HepG2 (cell line): ENCODE measurements around the gene MASP2. TPM values are rescaled to one million over a fixed set of nuclear protein-coding genes. Genes with fewer than 3 reads are reported as not detected.

ENCODE experiments used
- GATA4 ChIP-seq: sonication (generic); IDR thresholded peaks from 2 replicates; pipeline ENCODE4 v1.6.1; 2016; ENCODE audit warnings: antibody characterized with exemption, low read depth, borderline replicate concordance
- MEIS2 ChIP-seq: sonication (generic); formaldehyde crosslinking; IDR thresholded peaks from 2 replicates; pipeline ENCODE4 v1.9.0; 2021; ENCODE audit warnings: mild to moderate bottlenecking, missing genetic modification reagents
- PHB2 ChIP-seq: fragments of 450-650 bp; IDR thresholded peaks from 2 replicates; pipeline ENCODE4 v1.6.1; 2018; ENCODE audit not compliant: partially characterized antibody
- SNAI1 ChIP-seq: sonication (generic); formaldehyde crosslinking; IDR thresholded peaks from 2 replicates; pipeline ENCODE4 v1.5.0; 2020; ENCODE audit warnings: mild to moderate bottlenecking, missing genetic modification reagents, borderline replicate concordance
- polyA plus RNA-seq, 8 experiments: library from polyadenylated mRNA; depleted of rRNA in 3 of 8; stranded (reverse) in 7 of 8; unstranded in 1 of 8; fragments of >200 nt; fragmentation: Illumina TruSeq in 4 of 8; extraction: Trizol in 4 of 8; gene quantifications; 2 replicates each; pipeline versions ENCODE4 v1.2.1 to v1.2.3, GENCODE V29; 2011 to 2016; ENCODE audit warnings: low read depth in 4 of 8, missing spikeins in 1 of 8, mixed read lengths in 1 of 8; ENCODE audit not compliant: insufficient read depth in 1 of 8
- total RNA-seq, 5 experiments: library from RNA; depleted of rRNA; stranded (reverse); fragments of >200 nt; fragmentation: Illumina TruSeq; extraction: Trizol; gene quantifications; 2 replicates each; pipeline ENCODE4 v1.2.3, GENCODE V29; 2016; ENCODE audit warnings: low read depth in 1 of 5
- TF ChIP-seq, protein P1 (sequence below): sonication (generic); formaldehyde crosslinking; IDR thresholded peaks from 2 replicates; pipeline ENCODE4 v1.9.0; 2021; ENCODE audit warnings: missing genetic modification reagents, borderline replicate concordance
- TF ChIP-seq, protein P2 (sequence below): sonication (generic); formaldehyde crosslinking; IDR thresholded peaks from 2 replicates; pipeline ENCODE4 v1.4.0; 2020; ENCODE audit warnings: missing genetic modification reagents, borderline replicate concordance
- TF ChIP-seq, protein P3 (sequence below): sonication (generic); formaldehyde crosslinking; IDR thresholded peaks from 2 replicates; pipeline ENCODE4 v1.9.0; 2021; ENCODE audit warnings: missing genetic modification reagents, mild to moderate bottlenecking, borderline replicate concordance
- TF ChIP-seq, protein P4 (sequence below): sonication (generic); formaldehyde crosslinking; IDR thresholded peaks from 2 replicates; pipeline ENCODE4 v1.5.1; 2020; ENCODE audit warnings: mild to moderate bottlenecking, moderate library complexity, missing genetic modification reagents
- TF ChIP-seq, protein P5 (sequence below): sonication (generic); formaldehyde crosslinking; IDR thresholded peaks from 2 replicates; pipeline ENCODE4 v1.8.0; 2023; ENCODE audit warnings: mild to moderate bottlenecking, missing genetic modification reagents
- TF ChIP-seq, protein P6 (sequence below), 2 experiments: sonication (generic) in 1 of 2; formaldehyde crosslinking in 1 of 2; IDR thresholded peaks; 2 replicates each; pipeline versions ENCODE4 v1.6.1 to v1.9.0; 2014 to 2022; ENCODE audit warnings: antibody characterized with exemption in 1 of 2, borderline replicate concordance in 1 of 2, inconsistent platforms in 1 of 2, low read depth in 1 of 2, missing genetic modification reagents in 1 of 2

The MASP2 gene
- total and polyA plus RNA-seq, 2 of the 13 experiments (the other 11 are each of a cell fraction or from before 2014, with no cell fraction given): 7.1 to 11.8 TPM

DNA sequence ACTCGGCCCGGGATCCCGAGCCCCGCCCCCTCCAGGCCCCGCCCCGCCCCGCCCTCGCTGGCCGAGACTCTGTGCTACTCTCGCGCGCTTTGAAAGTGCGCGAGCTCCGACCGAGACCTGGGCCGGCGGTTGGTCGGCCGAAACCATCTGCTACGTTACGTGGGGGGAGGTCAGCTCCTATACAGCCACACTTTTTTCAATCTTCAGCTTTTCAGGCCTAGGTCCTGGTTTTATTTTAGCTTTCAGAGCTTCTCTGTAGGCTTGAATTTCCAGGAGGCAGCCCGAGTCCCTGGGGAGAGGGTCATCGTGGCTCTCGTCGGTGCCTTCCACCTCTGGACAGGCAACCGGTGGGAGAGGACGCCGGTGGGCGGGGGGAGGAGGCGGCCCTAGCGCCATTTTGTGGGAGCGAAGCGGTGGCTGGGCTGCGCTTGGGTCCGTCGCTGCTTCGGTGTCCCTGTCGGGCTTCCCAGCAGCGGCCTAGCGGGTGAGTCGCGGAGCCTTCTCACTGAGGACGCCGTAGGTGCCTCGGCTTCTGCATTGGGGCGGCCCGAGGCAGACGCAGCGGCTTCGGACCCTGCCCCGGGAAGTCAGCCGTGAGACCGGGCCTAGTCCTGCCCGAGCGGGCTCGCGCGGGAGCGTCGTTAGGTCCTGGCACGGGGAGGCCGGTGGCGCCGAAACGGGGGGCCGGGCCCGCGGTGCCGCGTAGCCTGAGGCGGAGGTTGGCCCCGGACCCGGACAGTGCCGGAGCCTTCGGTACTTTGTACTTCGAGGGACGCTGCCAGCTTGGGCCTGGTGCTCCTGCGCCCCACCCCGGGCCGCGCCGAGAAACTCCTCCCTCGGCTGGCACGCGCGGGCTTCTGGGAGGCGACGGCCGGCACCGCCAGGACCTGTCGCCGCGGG is 34.5 kb downstream of the MASP2 start, which contains the start of gene TARDBP (continued):
- TF ChIP-seq, protein P1, sequence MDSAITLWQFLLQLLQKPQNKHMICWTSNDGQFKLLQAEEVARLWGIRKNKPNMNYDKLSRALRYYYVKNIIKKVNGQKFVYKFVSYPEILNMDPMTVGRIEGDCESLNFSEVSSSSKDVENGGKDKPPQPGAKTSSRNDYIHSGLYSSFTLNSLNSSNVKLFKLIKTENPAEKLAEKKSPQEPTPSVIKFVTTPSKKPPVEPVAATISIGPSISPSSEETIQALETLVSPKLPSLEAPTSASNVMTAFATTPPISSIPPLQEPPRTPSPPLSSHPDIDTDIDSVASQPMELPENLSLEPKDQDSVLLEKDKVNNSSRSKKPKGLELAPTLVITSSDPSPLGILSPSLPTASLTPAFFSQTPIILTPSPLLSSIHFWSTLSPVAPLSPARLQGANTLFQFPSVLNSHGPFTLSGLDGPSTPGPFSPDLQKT (CRISPR knock-in tag): 0 out of 2 replicates have a peak, but pooled peaks have one; percentile 32
- TF ChIP-seq GATA4 (no peak), MEIS2 (CRISPR knock-in tag) (peak; percentile 70; the same call in 1 of the 2 replicates), PHB2 (no peak), SNAI1 (CRISPR knock-in tag) (0 out of 2 replicates have a peak, but pooled peaks have one; percentile 78)
- TF ChIP-seq, protein P2, sequence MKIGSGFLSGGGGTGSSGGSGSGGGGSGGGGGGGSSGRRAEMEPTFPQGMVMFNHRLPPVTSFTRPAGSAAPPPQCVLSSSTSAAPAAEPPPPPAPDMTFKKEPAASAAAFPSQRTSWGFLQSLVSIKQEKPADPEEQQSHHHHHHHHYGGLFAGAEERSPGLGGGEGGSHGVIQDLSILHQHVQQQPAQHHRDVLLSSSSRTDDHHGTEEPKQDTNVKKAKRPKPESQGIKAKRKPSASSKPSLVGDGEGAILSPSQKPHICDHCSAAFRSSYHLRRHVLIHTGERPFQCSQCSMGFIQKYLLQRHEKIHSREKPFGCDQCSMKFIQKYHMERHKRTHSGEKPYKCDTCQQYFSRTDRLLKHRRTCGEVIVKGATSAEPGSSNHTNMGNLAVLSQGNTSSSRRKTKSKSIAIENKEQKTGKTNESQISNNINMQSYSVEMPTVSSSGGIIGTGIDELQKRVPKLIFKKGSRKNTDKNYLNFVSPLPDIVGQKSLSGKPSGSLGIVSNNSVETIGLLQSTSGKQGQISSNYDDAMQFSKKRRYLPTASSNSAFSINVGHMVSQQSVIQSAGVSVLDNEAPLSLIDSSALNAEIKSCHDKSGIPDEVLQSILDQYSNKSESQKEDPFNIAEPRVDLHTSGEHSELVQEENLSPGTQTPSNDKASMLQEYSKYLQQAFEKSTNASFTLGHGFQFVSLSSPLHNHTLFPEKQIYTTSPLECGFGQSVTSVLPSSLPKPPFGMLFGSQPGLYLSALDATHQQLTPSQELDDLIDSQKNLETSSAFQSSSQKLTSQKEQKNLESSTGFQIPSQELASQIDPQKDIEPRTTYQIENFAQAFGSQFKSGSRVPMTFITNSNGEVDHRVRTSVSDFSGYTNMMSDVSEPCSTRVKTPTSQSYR (CRISPR knock-in tag): peak; percentile 29; the same call in 1 of the 2 replicates
- TF ChIP-seq, protein P3, sequence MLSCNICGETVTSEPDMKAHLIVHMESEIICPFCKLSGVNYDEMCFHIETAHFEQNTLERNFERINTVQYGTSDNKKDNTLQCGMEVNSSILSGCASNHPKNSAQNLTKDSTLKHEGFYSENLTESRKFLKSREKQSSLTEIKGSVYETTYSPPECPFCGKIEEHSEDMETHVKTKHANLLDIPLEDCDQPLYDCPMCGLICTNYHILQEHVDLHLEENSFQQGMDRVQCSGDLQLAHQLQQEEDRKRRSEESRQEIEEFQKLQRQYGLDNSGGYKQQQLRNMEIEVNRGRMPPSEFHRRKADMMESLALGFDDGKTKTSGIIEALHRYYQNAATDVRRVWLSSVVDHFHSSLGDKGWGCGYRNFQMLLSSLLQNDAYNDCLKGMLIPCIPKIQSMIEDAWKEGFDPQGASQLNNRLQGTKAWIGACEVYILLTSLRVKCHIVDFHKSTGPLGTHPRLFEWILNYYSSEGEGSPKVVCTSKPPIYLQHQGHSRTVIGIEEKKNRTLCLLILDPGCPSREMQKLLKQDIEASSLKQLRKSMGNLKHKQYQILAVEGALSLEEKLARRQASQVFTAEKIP (CRISPR knock-in tag): no peak
- TF ChIP-seq, protein P4, sequence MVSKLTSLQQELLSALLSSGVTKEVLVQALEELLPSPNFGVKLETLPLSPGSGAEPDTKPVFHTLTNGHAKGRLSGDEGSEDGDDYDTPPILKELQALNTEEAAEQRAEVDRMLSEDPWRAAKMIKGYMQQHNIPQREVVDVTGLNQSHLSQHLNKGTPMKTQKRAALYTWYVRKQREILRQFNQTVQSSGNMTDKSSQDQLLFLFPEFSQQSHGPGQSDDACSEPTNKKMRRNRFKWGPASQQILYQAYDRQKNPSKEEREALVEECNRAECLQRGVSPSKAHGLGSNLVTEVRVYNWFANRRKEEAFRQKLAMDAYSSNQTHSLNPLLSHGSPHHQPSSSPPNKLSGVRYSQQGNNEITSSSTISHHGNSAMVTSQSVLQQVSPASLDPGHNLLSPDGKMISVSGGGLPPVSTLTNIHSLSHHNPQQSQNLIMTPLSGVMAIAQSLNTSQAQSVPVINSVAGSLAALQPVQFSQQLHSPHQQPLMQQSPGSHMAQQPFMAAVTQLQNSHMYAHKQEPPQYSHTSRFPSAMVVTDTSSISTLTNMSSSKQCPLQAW (CRISPR knock-in tag): peak; percentile 87
- TF ChIP-seq, protein P5, sequence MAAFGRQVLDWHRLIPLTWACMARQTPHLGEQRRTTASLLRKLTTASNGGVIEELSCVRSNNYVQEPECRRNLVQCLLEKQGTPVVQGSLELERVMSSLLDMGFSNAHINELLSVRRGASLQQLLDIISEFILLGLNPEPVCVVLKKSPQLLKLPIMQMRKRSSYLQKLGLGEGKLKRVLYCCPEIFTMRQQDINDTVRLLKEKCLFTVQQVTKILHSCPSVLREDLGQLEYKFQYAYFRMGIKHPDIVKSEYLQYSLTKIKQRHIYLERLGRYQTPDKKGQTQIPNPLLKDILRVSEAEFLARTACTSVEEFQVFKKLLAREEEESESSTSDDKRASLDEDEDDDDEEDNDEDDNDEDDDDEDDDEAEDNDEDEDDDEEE (CRISPR knock-in tag): 0 out of 2 replicates have a peak, but pooled peaks have one; percentile 27
- TF ChIP-seq, protein P6, sequence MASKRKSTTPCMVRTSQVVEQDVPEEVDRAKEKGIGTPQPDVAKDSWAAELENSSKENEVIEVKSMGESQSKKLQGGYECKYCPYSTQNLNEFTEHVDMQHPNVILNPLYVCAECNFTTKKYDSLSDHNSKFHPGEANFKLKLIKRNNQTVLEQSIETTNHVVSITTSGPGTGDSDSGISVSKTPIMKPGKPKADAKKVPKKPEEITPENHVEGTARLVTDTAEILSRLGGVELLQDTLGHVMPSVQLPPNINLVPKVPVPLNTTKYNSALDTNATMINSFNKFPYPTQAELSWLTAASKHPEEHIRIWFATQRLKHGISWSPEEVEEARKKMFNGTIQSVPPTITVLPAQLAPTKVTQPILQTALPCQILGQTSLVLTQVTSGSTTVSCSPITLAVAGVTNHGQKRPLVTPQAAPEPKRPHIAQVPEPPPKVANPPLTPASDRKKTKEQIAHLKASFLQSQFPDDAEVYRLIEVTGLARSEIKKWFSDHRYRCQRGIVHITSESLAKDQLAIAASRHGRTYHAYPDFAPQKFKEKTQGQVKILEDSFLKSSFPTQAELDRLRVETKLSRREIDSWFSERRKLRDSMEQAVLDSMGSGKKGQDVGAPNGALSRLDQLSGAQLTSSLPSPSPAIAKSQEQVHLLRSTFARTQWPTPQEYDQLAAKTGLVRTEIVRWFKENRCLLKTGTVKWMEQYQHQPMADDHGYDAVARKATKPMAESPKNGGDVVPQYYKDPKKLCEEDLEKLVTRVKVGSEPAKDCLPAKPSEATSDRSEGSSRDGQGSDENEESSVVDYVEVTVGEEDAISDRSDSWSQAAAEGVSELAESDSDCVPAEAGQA (IDR thresholded peaks at IDR 0.05; ENCODE audit: low read depth): peak; percentile 74
- TF ChIP-seq, protein P6 (CRISPR knock-in tag; IDR thresholded peaks at IDR 0.05; ENCODE audit: borderline replicate concordance): 0 out of 2 replicates have a peak, but pooled peaks have one; percentile 85
